Bronchial epithelial cell (primary cell): Measurements from ENCODE around the gene NCSTN. TPM values are rescaled to one million over a fixed set of nuclear protein-coding genes. Genes with fewer than 3 reads are reported as not detected.

Experiments used
- DNase-seq: peaks from one replicate; pipeline ENCODE4 v3.0.0-alpha.2; 2010; ENCODE audit warnings: low read depth
- FAIRE-seq: peaks from 2 replicates; lab custom pipeline; 2011; peaks lifted over from hg19 to GRCh38; lab: Jason Lieb, UNC
- H3K27me3 ChIP-seq: 2 replicates; pipeline ENCODE4 v1.5.1; 2011; ENCODE audit warnings: low read length; ENCODE audit not compliant: control insufficient read depth, insufficient read depth
- H3K36me3 ChIP-seq: 2 replicates; pipeline ENCODE4 v1.5.1; 2011; ENCODE audit warnings: low read length; ENCODE audit not compliant: control insufficient read depth, insufficient read depth
- H3K4me3 ChIP-seq: 2 replicates; pipeline ENCODE4 v1.5.1; 2011; ENCODE audit warnings: mild to moderate bottlenecking, low read depth, low read length, control low read depth
- CTCF ChIP-seq: IDR thresholded peaks from 2 replicates; pipeline ENCODE4 v1.5.1; 2011; ENCODE audit warnings: mild to moderate bottlenecking, moderate library complexity, low read length, control low read depth, inconsistent platforms; ENCODE audit not compliant: insufficient read depth, severe bottlenecking
- total RNA-seq: library from RNA; depleted of rRNA; stranded (reverse); fragments of >200 nt; gene quantifications from 2 replicates; pipeline ENCODE4 v1.2.1, GENCODE V29; 2014

NCSTN gene
- total RNA-seq, 1 donor from 2014 or later: 27.9 TPM

- FAIRE-seq (no peak), DNase-seq (no peak)
- TF ChIP-seq CTCF: no peak
- peaks cover 5% of the 10 kb centered on the region for H3K36me3 ChIP-seq
- H3K27me3 ChIP-seq: no peaks in the 10 kb centered on the region
- H3K4me3 ChIP-seq: no peak overlapping the region
Observed at GRCh38 chr1:160362168-160362957, 19.2 kb downstream of the NCSTN start.

DNA sequence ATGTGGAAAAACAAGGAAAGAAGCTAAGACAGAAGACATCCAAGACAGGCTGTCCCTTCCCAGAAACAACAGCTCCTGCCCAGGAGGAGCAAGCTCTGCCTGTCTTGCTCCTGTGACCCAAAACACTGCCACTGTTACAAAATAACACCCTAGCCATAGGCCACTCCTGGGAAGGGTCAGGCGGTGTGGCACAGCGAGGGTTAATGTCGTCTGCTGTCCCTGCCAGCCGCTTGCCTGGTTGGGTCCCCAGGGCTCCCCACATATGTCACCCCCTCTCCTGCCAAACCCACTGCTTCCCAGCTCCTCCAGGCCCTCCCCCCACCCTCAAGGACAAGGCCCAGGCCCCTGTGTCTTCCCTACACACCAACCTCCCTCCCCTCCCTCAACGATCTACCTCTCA is 19.8 kb downstream of the NCSTN start:
- no peaks in the 10 kb centered on the region for H3K27me3 ChIP-seq
- H3K36me3 ChIP-seq: peaks cover 4% of the 10 kb centered on the region
- DNase-seq (no peak), FAIRE-seq (no peak)
- no peak for TF ChIP-seq CTCF
- no peak overlapping the region for H3K4me3 ChIP-seq

DNA sequence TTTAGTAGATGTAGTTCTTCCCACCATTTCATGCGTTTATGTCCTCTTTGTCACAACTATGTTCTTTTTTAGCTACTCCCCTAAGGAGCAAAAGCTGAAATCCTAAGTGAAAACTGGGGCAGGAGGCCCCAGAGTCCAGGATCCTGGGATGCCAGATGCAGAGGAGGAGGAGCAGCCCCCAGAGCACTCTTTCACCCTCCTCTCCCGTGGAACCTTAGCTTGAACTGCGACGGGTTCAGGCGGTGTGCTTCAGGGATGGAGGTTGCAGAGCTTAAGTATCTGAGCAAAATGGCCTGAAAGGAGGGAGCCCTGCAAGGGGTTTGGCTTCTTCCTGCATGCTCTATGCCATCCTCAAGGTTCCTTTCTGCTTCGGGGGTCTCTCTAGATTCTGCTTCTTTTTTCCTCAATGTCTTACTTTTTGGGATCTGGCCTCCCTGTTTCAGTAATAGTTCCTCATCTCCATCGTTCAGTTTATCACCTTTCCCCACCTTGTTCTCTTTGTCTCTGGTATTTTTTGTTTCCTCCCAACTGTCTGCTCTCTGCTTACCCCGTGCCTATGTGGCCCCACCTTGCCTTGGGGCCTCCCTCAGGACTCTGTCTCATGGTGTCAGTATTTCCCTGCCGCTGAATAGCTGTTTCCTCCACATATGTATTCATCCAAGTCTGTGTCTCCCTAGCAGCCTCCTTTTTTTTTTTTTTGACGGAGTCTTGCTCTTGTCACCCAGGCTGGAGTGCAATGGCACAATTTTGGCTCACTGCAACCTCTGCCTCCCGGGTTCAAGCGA is 21.0 kb downstream of the NCSTN start:
- no peak for TF ChIP-seq CTCF
- Histone ChIP-seq H3K27me3 (no peaks in the 10 kb centered on the region), H3K4me3 (no peak overlapping the region), H3K36me3 (peaks cover 4% of the 10 kb centered on the region)
- no peak for DNase-seq
- FAIRE-seq: no peak

- Histone ChIP-seq H3K4me3 (no peak overlapping the region), H3K36me3 (no peaks in the 10 kb centered on the region), H3K27me3 (no peaks in the 10 kb centered on the region)
- no peak for DNase-seq
- TF ChIP-seq CTCF: no peak
- no peak for FAIRE-seq
Observed at GRCh38 chr1:160365325-160365724, 22.1 kb downstream of the NCSTN start.

DNA sequence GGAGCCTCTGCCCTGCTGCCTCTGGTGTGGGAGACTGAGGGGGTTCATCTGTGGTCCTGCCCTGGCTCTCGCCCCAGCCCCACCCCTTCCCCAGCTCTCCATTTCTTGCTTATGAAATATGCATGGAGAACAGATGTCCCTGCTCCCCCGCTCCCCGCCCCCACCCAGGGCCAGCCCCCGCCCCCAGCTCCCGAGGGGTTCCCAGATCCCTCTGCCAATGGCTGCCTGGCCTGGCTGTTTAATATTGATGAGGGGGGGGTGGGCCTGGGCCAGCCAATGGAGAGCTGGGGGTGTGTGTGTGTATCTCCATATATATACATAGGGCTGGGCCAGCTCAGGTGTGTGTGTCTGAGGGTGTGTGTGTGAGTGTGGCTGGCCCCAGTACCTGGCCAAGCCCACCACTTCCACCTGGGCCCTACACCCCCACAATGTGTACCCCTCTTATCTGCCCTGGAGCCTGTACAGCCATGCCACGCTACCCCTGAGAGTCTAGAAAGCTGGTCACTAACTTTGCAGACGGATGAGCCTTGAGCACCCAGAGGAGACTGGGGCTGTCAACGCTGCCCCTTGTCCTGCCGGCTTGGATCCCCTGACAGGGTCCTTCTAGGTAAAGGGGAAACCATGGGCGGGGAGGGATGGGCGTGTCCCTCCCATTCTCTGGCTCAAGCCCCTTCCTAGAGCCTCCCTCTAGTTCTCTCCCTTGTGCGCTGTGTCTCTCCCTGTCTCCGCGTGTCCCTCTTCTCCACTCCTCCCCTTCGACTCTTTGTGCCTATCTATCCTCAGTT is 23.7 kb downstream of the NCSTN start, which contains the start of gene NHLH1:
TSS of gene NHLH1 (plus strand) at position 341 of the 785 bp plus-strand sequence. CDS start 3,661 bp downstream, outside the sequence.
- no peak for FAIRE-seq
- H3K4me3 ChIP-seq: no peak within 1 kb of the TSS
- H3K36me3 ChIP-seq: no peaks in the 10 kb centered on the region
- no peak for DNase-seq
- no peak for TF ChIP-seq CTCF
- no peaks in the 10 kb centered on the region for H3K27me3 ChIP-seq
